Muscle of leg (tissue), 11 donors: Measurements from ENCODE around the gene TRMT11. TPM values are rescaled to one million over a fixed set of nuclear protein-coding genes. Genes with fewer than 3 reads are reported as not detected.

Experiments used
- DNase-seq: peaks from one replicate; pipeline ENCODE4 v3.0.0; 2013
- H3K27ac ChIP-seq: one replicate; pipeline ENCODE4 v1.5.1; 2013; ENCODE audit warnings: mild to moderate bottlenecking, low read length, control low read depth
- H3K27me3 ChIP-seq: one replicate; pipeline ENCODE4 v1.6.1; 2013; ENCODE audit warnings: low read length; ENCODE audit not compliant: control insufficient read depth, insufficient read depth
- H3K36me3 ChIP-seq: one replicate; pipeline ENCODE4 v1.6.1; 2013; ENCODE audit warnings: low read length; ENCODE audit not compliant: control insufficient read depth, insufficient read depth
- H3K4me1 ChIP-seq: one replicate; pipeline ENCODE4 v1.6.1; 2013; ENCODE audit warnings: low read length; ENCODE audit not compliant: control insufficient read depth, insufficient read depth
- H3K4me3 ChIP-seq: one replicate; pipeline ENCODE4 v1.5.1; 2013; ENCODE audit warnings: low read length, control low read depth
- H3K9me3 ChIP-seq: replicated peaks from 2 replicates; pipeline ENCODE4 v1.6.1; 2013; ENCODE audit warnings: low read depth, low read length; ENCODE audit not compliant: control insufficient read depth
- WGBS: methylation state at CpG from one replicate; pipeline ENCODE4 v1.1.5; 2013; ENCODE audit warnings: missing lambda C conversion rate; ENCODE audit not compliant: insufficient coverage; 5-methylcytosine and 5-hydroxymethylcytosine counted together
- polyA plus RNA-seq, 8 donors: library from polyadenylated mRNA; unstranded; fragments of 120-200 nt; gene quantifications; one replicate each; pipeline versions ENCODE4 v1.2.1 to v1.2.3, GENCODE V29; 2013; ENCODE audit warnings: inconsistent platforms in 1 of 8, low replicate concordance in 1 of 8; ENCODE audit not compliant: insufficient read length in 8 of 8, insufficient read depth in 1 of 8
- total RNA-seq: library from RNA; stranded (reverse); fragments of 120-200 nt; gene quantifications from one replicate; pipeline ENCODE4 v1.2.4, GENCODE V29; 2013

Gene TRMT11
- total and polyA plus RNA-seq, 9 donors, result 12.4 to 21.9 (median 15.4) TPM

DNA sequence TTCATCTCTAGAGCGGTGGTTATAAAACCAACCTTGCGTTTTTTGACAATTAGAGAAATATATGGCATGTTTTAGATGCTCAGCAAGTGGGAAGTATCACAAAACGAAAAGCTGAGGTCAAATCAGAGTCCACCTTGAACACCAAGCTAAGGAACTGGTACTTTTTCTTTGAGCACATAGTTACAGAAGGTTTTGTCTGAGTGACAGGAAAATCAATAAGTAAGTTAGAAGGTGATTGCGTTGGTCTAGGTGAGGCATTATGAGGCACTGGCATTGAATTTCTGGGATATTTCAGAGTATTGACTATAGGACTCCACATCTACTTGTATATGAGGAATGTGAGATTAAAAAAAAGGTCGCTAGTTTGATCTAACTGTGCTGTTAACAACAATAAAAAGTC is 30.4 kb upstream of the TRMT11 start:
- WGBS, result 71% methylated on average over 1 of the region's 5 CpGs

DNA sequence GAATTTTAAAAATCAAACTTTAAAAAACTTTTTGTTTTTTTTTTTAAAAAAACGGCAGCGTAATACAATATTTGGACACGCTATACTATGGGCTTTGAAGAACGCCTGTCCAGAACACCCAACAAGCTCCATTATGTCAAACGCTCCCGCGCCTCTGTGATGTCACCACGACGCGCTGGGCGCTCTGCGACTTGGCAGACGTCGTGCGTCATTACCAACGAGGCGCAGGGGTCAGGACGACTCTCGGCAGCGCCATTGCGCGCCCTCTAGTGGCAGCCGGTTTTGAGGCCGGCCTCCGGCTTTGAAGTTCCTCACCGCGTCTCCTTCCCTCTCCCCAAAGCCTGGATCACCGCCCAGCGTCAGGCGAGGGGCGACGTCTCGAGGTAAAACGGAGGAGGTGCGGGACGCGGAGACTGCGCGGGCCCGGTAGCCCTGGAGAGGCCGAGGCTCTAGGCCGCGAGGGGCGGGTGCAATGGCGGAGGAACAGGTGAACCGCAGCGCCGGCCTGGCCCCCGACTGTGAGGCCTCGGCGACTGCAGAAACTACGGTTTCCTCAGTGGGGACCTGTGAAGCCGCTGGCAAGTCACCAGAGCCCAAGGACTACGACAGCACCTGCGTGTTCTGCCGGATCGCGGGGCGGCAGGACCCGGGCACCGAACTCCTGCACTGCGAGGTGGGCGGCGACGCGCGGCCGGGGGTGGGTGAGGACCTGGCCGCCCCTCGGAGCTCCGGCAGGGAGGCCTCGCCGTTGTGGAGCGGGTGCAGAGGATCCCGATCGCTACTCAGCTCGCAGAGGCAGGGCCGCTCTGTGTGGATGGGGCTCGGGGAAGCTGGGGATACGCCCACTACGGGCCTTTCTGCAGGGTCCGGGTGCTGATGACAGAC is 29.6 kb upstream of the TRMT11 start, which contains the start of gene HINT3:
Gene HINT3, plus strand, starts transcription at position 265 of the 885 bp plus-strand sequence. Its CDS starts 208 bp downstream, at position 473.
- H3K27ac ChIP-seq, result peak within 1 kb of the TSS; percentile 89
- no peaks in the 10 kb centered on the region for H3K9me3 ChIP-seq
- H3K4me3 ChIP-seq, result peak within 1 kb of the TSS; percentile 75
- WGBS, result under 1% methylated on average over 82 of the region's 82 CpGs
- DNase-seq, result peak; percentile 99
- no peaks in the 10 kb centered on the region for H3K36me3 ChIP-seq
- H3K27me3 ChIP-seq, result no peaks in the 10 kb centered on the region
- H3K4me1 ChIP-seq, result peaks cover 4% of the 10 kb centered on the region

More for the DNA sequence above, 30.4 kb upstream of the TRMT11 start:
- Histone ChIP-seq H3K27ac (no peak overlapping the region), H3K4me1 (peaks cover 4% of the 10 kb centered on the region), H3K4me3 (peak overlapping the region; percentile 75), H3K9me3 (no peaks in the 10 kb centered on the region), H3K27me3 (no peaks in the 10 kb centered on the region), H3K36me3 (no peaks in the 10 kb centered on the region)
- no peak for DNase-seq

DNA sequence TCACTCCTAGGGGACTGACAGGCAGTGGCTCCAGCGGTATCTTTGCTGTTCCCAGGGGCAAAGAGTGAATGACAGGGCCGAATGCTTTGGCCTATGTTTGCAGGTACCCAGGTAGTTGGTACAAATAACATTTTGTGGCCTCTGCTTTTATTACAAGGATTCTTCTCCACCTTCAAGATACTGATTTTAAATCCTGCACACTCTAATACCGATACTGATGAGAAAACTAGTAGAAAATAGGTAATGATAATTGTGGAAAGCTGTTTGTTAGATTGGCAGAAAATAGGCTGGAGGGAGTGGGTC is 29.0 kb upstream of the TRMT11 start:
- Histone ChIP-seq H3K4me1 (peaks cover 4% of the 10 kb centered on the region), H3K27ac (peak overlapping the region; percentile 89), H3K36me3 (no peaks in the 10 kb centered on the region), H3K4me3 (peak overlapping the region; percentile 75), H3K9me3 (no peaks in the 10 kb centered on the region), H3K27me3 (no peaks in the 10 kb centered on the region)
- WGBS, result 0% methylated on average over 1 of the region's 3 CpGs
- DNase-seq, result no peak

DNA sequence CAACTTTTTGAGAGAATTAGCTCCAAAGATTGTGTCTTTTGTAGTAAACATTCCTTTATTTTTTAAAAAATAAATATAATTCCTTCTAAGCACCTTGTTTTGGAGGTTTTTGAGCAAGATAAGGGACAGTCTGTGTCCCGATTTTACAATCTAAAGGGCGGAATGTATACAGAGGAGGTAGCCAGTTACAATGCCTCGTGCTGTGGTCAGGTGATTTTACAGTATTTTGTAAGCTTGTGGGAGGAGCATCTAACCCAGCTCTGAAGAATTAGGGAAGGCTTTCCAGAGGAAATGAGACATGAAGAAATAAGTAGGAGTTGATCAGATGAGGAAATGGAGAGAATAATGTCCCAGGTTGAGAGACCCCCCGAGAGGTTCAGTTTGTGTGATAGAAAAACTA is 28.5 kb upstream of the TRMT11 start:
- Histone ChIP-seq H3K27me3 (no peaks in the 10 kb centered on the region), H3K36me3 (no peaks in the 10 kb centered on the region), H3K4me1 (peaks cover 4% of the 10 kb centered on the region), H3K27ac (no peak overlapping the region), H3K4me3 (no peak overlapping the region), H3K9me3 (no peaks in the 10 kb centered on the region)
- 39% methylated on average over 4 of the region's 4 CpGs for WGBS
- DNase-seq, result peak; percentile 71

DNA sequence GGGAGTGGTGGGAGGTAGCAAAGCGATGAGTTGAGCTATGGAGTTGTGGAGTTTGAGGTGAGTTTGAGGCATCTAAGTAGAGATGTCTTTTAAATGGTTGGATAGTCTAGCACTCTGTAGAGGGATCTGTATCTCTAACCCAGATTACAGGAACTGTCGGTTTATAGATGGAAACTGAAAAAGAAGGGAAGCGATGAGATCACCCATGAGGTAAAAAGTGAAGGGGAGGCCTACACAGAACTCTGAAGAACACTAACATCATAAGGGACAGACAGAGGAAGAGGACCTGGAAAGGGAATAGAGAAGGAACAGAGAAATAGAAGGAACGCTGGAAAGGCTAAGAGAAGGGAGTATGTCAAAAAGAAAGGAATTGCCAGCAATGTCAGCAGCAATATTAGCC is 27.3 kb upstream of the TRMT11 start:
- Histone ChIP-seq H3K36me3 (no peaks in the 10 kb centered on the region), H3K27me3 (no peaks in the 10 kb centered on the region), H3K27ac (no peak overlapping the region), H3K4me3 (no peak overlapping the region), H3K9me3 (no peaks in the 10 kb centered on the region), H3K4me1 (peaks cover 4% of the 10 kb centered on the region)
- 94% methylated on average over 2 of the region's 4 CpGs for WGBS
- DNase-seq, result no peak

DNA sequence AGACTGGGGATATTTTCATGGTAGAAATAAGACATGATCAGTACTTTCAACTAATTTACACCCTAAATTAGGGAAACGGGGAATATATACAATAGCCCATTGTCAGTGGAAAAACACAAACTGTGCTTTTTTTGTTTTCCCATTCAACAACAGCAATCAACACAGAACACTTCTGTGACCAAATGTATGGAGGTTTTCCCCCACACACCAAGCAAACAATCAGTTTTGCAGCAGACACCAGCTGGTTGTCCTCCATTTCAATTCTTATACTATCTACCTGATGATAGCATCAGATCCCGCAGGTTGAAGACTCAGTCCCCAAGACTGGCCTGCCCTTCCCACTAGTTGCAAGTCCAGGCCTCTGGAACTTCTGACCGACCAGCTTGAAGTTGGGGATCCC is 25.2 kb upstream of the TRMT11 start:
- Histone ChIP-seq H3K9me3 (no peaks in the 10 kb centered on the region), H3K4me1 (peaks cover 4% of the 10 kb centered on the region), H3K4me3 (no peak overlapping the region), H3K27me3 (no peaks in the 10 kb centered on the region), H3K36me3 (no peaks in the 10 kb centered on the region), H3K27ac (no peak overlapping the region)
- no peak for DNase-seq
- 100% methylated on average over 2 of the region's 3 CpGs for WGBS

DNA sequence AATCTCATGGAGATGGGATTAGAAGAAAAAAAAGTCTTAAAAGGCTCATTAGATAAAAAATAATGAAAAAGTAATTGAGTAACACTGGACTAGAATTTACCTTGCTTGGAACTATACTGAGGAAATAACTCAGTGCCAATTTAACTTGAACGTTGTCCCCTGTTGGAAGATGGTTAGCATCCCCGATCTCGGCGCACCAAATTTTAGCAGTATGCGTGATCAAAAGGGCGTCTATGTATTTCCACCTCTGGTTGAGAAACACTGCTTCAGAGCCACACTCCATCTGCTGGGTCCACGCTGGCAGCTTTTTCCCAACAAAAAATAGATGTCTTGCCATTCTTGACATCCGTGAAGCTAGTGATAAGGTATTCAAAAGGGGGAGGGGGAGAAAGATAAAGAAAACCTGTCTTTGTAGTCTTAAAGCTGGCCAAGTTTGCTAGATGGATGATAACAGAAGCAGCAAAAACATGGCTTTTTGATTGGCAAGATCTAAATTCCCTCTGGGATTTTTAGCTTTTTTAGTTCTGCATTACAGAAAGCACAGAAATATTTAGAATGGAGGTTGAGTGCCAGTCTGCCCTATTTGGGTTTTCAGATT is 23.3 kb upstream of the TRMT11 start:
- no peaks in the 10 kb centered on the region for H3K27me3 ChIP-seq
- H3K27ac ChIP-seq, result no peak overlapping the region
- WGBS, result 93% methylated on average over 6 of the region's 8 CpGs
- H3K4me3 ChIP-seq, result no peak overlapping the region
- peaks cover 5% of the 10 kb centered on the region for H3K36me3 ChIP-seq
- H3K9me3 ChIP-seq, result no peaks in the 10 kb centered on the region
- peaks cover under 1% of the 10 kb centered on the region for H3K4me1 ChIP-seq
- no peak for DNase-seq

DNA sequence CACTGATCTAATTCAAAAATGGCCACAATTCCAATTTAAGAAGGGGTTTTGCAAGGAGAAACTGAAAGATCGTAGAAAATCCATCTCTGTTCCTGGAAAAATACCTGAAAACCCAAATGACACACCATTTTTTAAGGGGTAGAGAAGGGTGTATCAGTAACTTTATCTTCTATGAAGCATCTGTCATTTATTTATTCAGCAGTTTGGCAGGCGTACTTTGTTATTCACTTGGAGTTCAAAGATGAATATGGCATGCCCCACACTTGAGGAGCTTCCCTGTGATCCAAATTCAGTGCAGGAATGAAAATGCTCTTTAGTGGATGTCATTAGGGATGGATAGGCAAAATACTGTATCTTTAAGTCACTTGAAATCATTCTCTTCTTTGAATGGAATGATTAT is 22.5 kb upstream of the TRMT11 start:
- no peak overlapping the region for H3K27ac ChIP-seq
- no CpG with 5 or more reads among the region's 2 CpGs for WGBS
- no peaks in the 10 kb centered on the region for H3K9me3 ChIP-seq
- H3K36me3 ChIP-seq, result peaks cover 7% of the 10 kb centered on the region
- no peak for DNase-seq
- H3K4me1 ChIP-seq, result no peaks in the 10 kb centered on the region
- no peaks in the 10 kb centered on the region for H3K27me3 ChIP-seq
- no peak overlapping the region for H3K4me3 ChIP-seq

DNA sequence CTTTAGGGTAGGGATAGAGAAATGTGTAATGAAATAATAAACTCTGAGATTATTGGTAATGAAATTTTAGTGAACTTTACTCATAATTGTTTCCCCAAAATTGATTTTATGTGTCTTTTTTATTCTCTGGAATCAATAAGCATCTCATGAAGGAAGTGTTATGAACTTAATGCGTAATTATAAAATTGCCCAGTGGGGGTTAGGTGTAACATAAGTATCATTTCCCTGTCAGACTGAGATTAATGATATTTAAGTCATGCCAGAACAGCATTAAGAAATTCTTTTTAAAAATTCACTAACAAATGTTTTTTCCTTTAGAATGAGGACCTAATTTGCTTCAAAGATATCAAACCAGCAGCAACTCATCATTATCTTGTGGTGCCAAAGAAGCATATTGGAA is 19.8 kb upstream of the TRMT11 start:
- no CpG with 5 or more reads among the region's 1 CpG for WGBS
- H3K36me3 ChIP-seq, result peaks cover 7% of the 10 kb centered on the region

DNA sequence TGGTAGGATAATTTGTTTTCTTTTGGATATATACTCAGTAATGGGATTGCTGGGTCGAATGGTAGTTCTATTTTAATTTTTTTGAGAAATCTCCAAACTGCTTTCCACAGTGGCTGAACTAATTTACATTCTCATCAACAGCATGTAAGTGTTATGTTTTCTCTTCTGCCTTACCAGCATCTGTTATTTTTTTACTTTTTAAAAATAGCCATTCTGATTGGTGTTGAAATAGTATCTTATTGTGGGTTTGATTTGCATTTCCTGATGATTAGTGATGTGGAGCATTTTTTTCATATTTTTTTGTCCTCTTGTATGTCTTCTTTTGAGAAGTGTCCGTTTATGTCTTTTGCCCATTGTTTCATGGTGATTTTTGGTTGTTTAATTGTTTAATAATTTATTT is 17.8 kb upstream of the TRMT11 start:
- no peak for DNase-seq
- Histone ChIP-seq H3K27ac (no peak overlapping the region), H3K9me3 (no peaks in the 10 kb centered on the region), H3K27me3 (no peaks in the 10 kb centered on the region), H3K4me3 (no peak overlapping the region), H3K4me1 (no peaks in the 10 kb centered on the region), H3K36me3 (peaks cover 11% of the 10 kb centered on the region)
- no CpG with 5 or more reads among the region's 2 CpGs for WGBS

More for the DNA sequence above, 19.8 kb upstream of the TRMT11 start:
- no peak for DNase-seq
- H3K9me3 ChIP-seq, result no peaks in the 10 kb centered on the region
- no peaks in the 10 kb centered on the region for H3K4me1 ChIP-seq
- H3K27me3 ChIP-seq, result no peaks in the 10 kb centered on the region
- H3K27ac ChIP-seq, result no peak overlapping the region
- no peak overlapping the region for H3K4me3 ChIP-seq
